ENCODE measurements around the gene C18orf63.

The C18orf63 gene

GRCh38 chr18:74381621-74382295 is 66.1 kb downstream of the C18orf63 start:
- DNase-seq: no peak

GRCh38 chr18:74382481-74383017 is 66.9 kb downstream of the C18orf63 start:
- DNase-seq: no peak

- DNase-seq: no peak
These were observed 71.7 kb downstream of the C18orf63 start for GRCh38 chr18:74387383-74387782.

GRCh38 chr18:74388227-74388626 is 72.6 kb downstream of the C18orf63 start:
- DNase-seq: no peak

- DNase-seq: no peak
These were observed 73.7 kb downstream of the C18orf63 start for GRCh38 chr18:74389171-74389927.

- DNase-seq: no peak
These were observed 74.4 kb downstream of the C18orf63 start for GRCh38 chr18:74389991-74390390.

GRCh38 chr18:74390900-74391299 is 75.3 kb downstream of the C18orf63 start:
- no peak for DNase-seq

- no peak for DNase-seq
These were observed 76.7 kb downstream of the C18orf63 start for GRCh38 chr18:74392323-74392722.

GRCh38 chr18:74395006-74395405 is 79.4 kb downstream of the C18orf63 start:
- no peak for DNase-seq

GRCh38 chr18:74395648-74396154 is 80.1 kb downstream of the C18orf63 start:
- no peak for DNase-seq

GRCh38 chr18:74396171-74397169 is 80.8 kb downstream of the C18orf63 start:
- DNase-seq: no peak

- no peak for DNase-seq
These were observed 81.9 kb downstream of the C18orf63 start for GRCh38 chr18:74397572-74397971.

- DNase-seq: no peak
These were observed 83.7 kb downstream of the C18orf63 start for GRCh38 chr18:74399091-74399887.

- DNase-seq: no peak
These were observed 85.2 kb downstream of the C18orf63 start for GRCh38 chr18:74400813-74401212.

GRCh38 chr18:74402806-74403433 is 87.3 kb downstream of the C18orf63 start:
- DNase-seq: no peak

GRCh38 chr18:74407888-74408287 is 92.2 kb downstream of the C18orf63 start:
- no peak for DNase-seq

Measured in activated CD4-positive, alpha-beta T cell treated with anti-CD3 and anti-CD28 coated beads for 1 hour (primary cell).